C4-2B (cell line): ENCODE results near the gene RAB26.
"Not testable (repeated sequence)": the region's sequence is repeated elsewhere in the genome, so short reads cannot be mapped to it uniquely, and the experiment has no call there.

ENCODE experiments used
- H3K27ac ChIP-seq: fragments of 450-650 bp; 2 replicates; pipeline ENCODE4 v1.5.1; 2017
- ZFX ChIP-seq: fragments of 450-650 bp; IDR thresholded peaks from 2 replicates; pipeline ENCODE4 v1.6.1; 2017
- TF ChIP-seq, protein P1 (sequence below): fragments of 450-650 bp; conservative IDR thresholded peaks from 2 replicates; pipeline ENCODE4 v1.5.1; 2017; ENCODE audit warnings: mild to moderate bottlenecking

The RAB26 gene

DNA sequence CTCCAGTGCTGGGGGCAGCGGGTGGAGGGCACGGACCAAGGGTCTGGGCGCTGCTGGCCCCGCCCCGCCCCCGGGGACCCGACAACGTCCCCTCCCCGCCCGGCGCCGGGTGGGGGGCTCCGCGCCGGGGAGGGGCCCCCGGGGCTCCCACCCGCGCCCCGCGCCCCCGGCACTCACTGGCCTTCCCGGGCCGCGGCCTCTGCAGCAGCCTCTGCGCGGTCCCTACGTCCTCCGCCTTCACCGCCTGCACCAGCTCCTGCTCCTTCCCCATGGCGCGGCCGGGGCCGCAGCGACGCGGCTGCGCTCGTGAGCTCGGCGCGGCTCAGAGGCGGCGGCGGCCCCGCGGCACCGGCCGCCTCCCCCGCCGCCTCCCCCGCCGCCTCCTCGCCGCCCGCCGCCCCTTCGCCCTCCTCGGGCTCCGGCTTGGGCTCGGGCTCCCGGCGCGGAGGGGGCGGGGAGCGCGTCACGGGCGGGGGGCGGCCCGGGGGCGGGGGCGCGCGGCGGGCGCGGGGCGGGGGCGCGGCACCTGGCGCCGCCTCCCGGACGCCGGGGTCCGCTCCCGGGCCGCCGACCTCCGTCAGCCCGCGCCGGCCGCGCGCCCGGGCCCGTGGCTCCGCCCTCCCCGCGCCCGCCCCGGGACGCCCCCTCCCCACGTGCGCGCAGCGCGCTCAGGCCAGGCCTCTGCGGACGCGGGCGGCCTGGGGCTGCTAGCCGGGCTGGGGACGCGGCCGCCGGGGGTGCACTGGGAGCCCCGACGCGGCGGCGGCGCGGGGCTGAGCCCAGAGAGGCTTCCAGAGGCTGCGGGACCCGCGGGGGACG, 47.9 kb downstream of the RAB26 start, which contains the start of gene CASKIN1:
TSS of gene CASKIN1 (minus strand) at position 444 of the 819 bp plus-strand sequence. CDS start at position 271, 173 bp downstream.
- no peak within 1 kb of the TSS for H3K27ac ChIP-seq
- TF ChIP-seq, protein P1, sequence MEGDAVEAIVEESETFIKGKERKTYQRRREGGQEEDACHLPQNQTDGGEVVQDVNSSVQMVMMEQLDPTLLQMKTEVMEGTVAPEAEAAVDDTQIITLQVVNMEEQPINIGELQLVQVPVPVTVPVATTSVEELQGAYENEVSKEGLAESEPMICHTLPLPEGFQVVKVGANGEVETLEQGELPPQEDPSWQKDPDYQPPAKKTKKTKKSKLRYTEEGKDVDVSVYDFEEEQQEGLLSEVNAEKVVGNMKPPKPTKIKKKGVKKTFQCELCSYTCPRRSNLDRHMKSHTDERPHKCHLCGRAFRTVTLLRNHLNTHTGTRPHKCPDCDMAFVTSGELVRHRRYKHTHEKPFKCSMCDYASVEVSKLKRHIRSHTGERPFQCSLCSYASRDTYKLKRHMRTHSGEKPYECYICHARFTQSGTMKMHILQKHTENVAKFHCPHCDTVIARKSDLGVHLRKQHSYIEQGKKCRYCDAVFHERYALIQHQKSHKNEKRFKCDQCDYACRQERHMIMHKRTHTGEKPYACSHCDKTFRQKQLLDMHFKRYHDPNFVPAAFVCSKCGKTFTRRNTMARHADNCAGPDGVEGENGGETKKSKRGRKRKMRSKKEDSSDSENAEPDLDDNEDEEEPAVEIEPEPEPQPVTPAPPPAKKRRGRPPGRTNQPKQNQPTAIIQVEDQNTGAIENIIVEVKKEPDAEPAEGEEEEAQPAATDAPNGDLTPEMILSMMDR = no peak
- no peak for TF ChIP-seq ZFX

DNA sequence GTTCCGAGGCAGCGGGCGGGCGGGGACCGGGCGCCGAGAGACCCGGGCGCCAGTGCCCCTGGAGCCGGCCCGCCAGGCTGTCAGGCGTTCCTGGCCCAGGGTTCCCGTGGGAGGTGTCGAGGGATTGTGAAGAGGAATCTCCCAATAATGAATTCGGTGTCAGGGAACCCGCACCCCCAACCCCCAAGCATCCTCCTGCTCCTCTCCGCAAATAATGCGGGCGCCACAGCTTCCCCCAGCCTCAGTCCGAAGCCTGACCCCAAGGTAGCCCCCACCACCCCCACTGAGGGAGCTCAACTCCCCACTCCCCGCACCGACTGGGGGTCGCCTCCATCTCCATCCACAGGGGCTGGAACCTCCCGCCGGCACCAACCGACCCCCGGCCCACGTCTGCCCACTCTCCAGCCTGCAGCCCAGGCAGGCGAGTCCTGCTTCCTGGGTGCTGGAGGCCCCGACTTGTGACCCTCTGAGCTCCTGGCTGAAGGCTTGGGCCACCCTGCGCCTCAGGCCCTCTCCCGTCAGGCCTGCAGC, 48.6 kb downstream of the RAB26 start:
- H3K27ac ChIP-seq = no peak overlapping the region
- TF ChIP-seq, protein P1 = no peak
- TF ChIP-seq ZFX = no peak

DNA sequence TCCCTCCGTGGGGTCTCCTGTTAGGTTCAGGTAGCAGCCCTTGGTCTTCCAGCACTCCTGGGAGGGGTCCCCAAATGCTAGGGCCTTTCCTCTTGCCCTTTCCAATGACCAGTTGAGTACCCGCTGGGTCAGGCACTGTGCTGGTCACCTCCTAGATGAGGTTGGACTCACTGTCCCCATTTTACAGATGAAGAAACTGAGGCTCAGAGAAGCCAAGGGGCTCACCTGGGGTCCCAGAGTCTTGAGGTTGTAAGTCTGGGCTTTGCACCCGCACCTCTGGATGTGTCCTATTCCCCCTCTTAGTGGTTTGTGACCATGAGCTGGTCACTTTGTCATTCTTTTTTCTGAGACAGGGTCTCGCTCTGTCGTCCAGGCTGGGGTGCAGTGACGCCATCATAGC, 49.3 kb downstream of the RAB26 start:
- no peak overlapping the region for H3K27ac ChIP-seq
- TF ChIP-seq ZFX = no peak
- TF ChIP-seq, protein P1 = no peak

GRCh38 chr16:2198283-2198682, 49.9 kb downstream of the RAB26 start:
- no peak overlapping the region for H3K27ac ChIP-seq
- TF ChIP-seq, protein P1 = no peak
- no peak for TF ChIP-seq ZFX

DNA sequence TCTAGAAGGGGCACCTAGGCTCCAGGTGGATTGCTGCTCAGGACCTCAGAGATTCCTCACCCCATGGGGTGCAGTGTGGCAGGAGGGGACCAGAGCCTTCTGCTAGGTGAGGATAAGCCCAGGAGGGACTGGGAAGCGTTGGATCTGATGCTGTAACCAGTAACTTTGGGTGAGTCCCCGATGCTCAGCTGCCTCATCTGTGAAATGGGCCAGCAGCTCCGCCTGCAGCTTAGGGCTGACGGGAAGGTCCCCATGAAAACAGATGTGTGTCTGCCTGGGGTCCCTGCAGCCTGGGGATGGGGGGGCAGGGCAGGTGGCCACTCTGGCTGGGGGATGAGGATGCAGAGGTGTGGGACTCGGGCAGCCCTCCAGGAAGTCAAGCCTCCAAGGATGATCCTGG, 50.7 kb downstream of the RAB26 start:
- H3K27ac ChIP-seq = no peak overlapping the region
- TF ChIP-seq, protein P1 = no peak
- no peak for TF ChIP-seq ZFX

DNA sequence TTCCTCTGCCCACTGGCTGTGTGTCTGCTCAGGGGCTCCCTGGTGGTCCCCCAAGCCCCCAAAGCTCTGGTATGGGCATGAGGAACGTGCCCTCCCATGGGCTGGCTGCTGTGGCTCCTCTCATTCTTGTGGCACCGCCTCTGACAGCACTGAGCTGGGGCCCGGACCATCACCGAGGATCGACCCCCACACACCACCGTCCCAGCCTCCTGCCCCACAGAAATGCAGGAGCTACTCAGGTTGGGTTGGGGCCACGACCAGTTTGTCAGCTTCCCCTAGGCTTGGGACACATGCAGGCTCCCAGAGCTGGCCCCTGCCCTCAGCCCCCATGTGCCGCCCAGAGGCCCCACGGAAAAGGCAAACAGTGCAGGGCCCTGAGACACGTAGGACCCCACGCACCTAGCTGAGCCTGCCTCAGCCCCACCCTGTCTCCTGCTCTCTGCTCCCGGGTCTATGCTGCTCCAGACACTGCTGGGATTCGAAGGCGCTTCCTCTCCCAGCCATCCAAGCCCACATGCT, 51.3 kb downstream of the RAB26 start:
- H3K27ac ChIP-seq = no peak overlapping the region
- TF ChIP-seq, protein P1 = no peak
- TF ChIP-seq ZFX = no peak

DNA sequence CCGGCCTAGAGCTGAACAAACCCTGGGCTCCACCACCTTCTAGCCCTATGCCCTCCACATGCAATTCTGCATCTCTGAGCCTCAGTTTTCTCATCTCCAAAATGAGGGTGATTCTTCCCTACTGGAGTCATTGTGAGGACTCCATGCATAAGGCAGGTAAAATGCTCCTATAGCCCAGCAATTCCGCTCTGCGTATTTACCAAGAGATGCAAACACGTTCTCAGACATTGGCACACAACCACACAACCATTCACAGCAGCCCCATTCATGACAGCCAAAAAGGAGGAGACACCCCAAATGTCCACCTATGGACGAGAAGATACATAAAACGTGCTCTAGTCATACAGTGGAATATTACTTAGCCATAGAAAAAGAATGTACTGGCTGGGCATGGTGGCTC, 51.9 kb downstream of the RAB26 start:
- no peak for TF ChIP-seq ZFX
- TF ChIP-seq, protein P1 = no peak
- no peak overlapping the region for H3K27ac ChIP-seq

DNA sequence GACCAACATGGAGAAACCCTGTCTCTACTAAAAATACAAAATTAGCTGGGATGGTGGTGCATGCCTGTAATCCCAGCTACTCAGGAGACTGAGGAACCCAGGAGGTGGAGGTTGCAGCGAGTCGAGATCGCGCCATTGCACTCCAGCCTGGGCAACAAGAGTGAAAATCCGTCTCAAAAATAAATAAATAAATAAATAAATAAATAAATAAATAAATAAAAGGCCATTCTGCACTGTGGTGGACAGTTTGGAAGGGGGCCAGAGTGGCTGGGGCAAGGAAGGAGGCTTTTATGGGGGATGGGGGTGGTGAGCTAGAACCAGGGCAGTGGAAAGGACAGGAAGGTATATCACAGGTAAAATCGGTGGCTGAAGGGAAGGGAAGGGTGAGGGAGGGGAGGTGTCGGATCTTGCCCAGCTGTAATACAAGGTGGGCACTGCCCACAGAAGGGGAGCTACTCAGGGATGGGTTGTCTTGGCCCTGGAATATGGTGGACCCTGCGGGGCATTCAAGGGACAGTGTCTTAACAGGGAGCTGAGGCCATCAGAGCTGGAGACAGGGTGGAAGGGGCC, 54.8 kb downstream of the RAB26 start:
- H3K27ac ChIP-seq = not testable (repeated sequence)
